ENCODE results near the gene BMPER. TPM values are rescaled to one million over a fixed set of nuclear protein-coding genes. Genes with fewer than 3 reads are reported as not detected.

BMPER gene
- total and polyA plus RNA-seq, 2 experiments from 2014 or later: 40.5 to 97.3 TPM

DNA sequence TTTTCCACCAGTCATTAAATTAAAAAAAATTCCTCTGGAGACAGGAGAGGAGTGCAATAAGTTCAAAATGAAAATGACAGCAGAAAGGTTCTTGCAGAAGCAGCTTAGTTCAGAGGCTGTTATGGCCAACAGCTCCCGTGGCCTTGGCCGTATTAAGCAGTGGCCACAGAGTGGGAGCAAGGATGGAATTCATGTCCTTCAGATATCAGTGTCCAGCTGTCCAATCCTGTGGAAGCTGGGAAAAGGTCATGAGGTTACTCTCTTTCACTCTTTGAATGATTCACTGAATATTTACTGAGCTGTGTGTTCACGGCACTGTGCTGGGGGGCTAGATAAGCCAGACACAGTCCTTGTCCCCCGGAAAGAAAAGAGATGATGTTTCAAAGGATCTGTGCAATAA, 231.8 kb downstream of the BMPER start:
- Histone ChIP-seq H3K9ac (no peak overlapping the region), H3K9me2 (ENCODE audit: insufficient read depth) (no peaks in the 10 kb centered on the region), H3K4me3 (no peak overlapping the region), H3K27me3 (replicated peaks; ENCODE audit: insufficient read depth) (no peaks in the 10 kb centered on the region), H2AFZ (no peak overlapping the region), H3F3A (ENCODE audit: insufficient read depth) (peaks cover 35% of the 10 kb centered on the region), H3K79me2 (ENCODE audit: insufficient read depth) (peaks cover 73% of the 10 kb centered on the region), H3K27ac (no peak overlapping the region), H3K9me3 (ENCODE audit: low read depth) (no peaks in the 10 kb centered on the region), H3K36me3 (ENCODE audit: low read depth) (peaks cover 3% of the 10 kb centered on the region; the same call in 1 of the 2 replicates), H3K4me1 (ENCODE audit: insufficient read depth) (peaks cover 42% of the 10 kb centered on the region), H3K4me2 (ENCODE audit: unreplicated experiment) (no peak overlapping the region), H4K20me1 (ENCODE audit: insufficient read depth) (no peaks in the 10 kb centered on the region)
- TF ChIP-seq EZH2 (IDR thresholded peaks at IDR 0.05; ENCODE audit: insufficient read depth, poor library complexity, severe bottlenecking) (no peak), EZH2phosphoT487 (IDR thresholded peaks at IDR 0.05; ENCODE audit: insufficient read depth, low read depth) (no peak)
- in situ Hi-C loops (cut with MboI): no loop called here
- 68 to 74% methylated on average over 4 of the region's 4 CpGs for WGBS, 2 experiments (ENCODE audit: low coverage in 1 of 2, low lambda C conversion rate in 2 of 2, missing lambda C conversion rate in 2 of 2)
- no peak for DNase-seq

DNA sequence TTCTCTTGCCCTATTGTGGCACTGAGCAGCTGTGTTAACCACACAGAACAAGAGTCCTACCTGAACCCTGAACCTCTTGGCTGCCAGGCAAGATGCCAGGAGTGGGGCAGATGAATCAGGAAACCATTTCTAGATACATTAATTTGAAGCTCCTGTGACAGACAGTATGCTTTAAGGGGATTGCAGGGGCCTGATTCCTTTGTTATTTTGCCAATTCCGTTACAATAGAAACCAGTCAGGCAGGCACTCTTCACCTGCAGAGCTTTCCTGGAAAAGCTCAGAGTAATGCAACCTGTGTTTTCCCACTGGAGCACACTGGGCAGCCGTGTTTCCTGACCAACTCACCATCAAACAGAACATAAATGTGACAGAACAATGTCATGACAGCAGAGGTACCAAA, 233.1 kb downstream of the BMPER start:
- Histone ChIP-seq H3K4me1 (ENCODE audit: insufficient read depth) (peaks cover 39% of the 10 kb centered on the region), H3K27me3 (replicated peaks; ENCODE audit: insufficient read depth) (no peaks in the 10 kb centered on the region), H3F3A (ENCODE audit: insufficient read depth) (peaks cover 33% of the 10 kb centered on the region), H3K9me2 (ENCODE audit: insufficient read depth) (no peaks in the 10 kb centered on the region), H3K9me3 (ENCODE audit: low read depth) (no peaks in the 10 kb centered on the region), H3K79me2 (ENCODE audit: insufficient read depth) (peaks cover 74% of the 10 kb centered on the region), H3K36me3 (ENCODE audit: low read depth) (peaks cover 3% of the 10 kb centered on the region; the same call in 1 of the 2 replicates), H3K4me3 (no peak overlapping the region), H2AFZ (no peak overlapping the region), H3K9ac (no peak overlapping the region), H3K27ac (no peak overlapping the region), H4K20me1 (ENCODE audit: insufficient read depth) (no peaks in the 10 kb centered on the region), H3K4me2 (ENCODE audit: unreplicated experiment) (no peak overlapping the region)
- 95 to 96% methylated on average over 2 of the region's 2 CpGs for WGBS, 2 experiments (ENCODE audit: low coverage in 1 of 2, low lambda C conversion rate in 2 of 2, missing lambda C conversion rate in 2 of 2)
- TF ChIP-seq EZH2phosphoT487 (IDR thresholded peaks at IDR 0.05; ENCODE audit: insufficient read depth, low read depth): no peak
- no peak for TF ChIP-seq EZH2 (IDR thresholded peaks at IDR 0.05; ENCODE audit: insufficient read depth, poor library complexity, severe bottlenecking)
- in situ Hi-C loops (cut with MboI): no loop called here
- DNase-seq: no peak

DNA sequence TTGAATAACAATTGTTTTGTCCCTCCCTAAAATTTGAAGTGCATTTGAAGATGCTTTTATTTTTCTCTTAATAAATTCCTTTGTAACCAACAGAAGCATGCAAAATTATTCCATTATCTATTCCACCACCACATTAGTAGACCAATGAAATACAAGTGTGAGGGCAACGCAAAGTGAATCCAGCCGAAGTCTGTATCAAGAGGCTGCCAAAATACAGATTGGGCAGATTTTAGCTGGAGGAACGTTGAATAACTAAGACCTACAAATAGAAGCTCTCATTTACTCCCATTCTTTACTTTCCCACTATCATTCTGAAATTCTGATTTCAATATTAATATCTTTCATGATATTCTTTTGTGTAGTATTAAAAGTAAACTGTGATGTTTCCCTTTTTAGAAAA, 233.7 kb downstream of the BMPER start:
- in situ Hi-C loops (cut with MboI): no loop called here
- Histone ChIP-seq H3K4me1 (ENCODE audit: insufficient read depth) (peaks cover 39% of the 10 kb centered on the region), H4K20me1 (ENCODE audit: insufficient read depth) (no peaks in the 10 kb centered on the region), H3K9me2 (ENCODE audit: insufficient read depth) (no peaks in the 10 kb centered on the region), H3K4me2 (ENCODE audit: unreplicated experiment) (no peak overlapping the region), H3K27ac (no peak overlapping the region), H3K9me3 (ENCODE audit: low read depth) (no peaks in the 10 kb centered on the region), H3K79me2 (ENCODE audit: insufficient read depth) (peaks cover 74% of the 10 kb centered on the region), H3K27me3 (replicated peaks; ENCODE audit: insufficient read depth) (no peaks in the 10 kb centered on the region), H2AFZ (no peak overlapping the region), H3F3A (ENCODE audit: insufficient read depth) (peaks cover 33% of the 10 kb centered on the region), H3K36me3 (ENCODE audit: low read depth) (peaks cover 9% of the 10 kb centered on the region; the same call in 1 of the 2 replicates), H3K4me3 (no peak overlapping the region), H3K9ac (no peak overlapping the region)
- TF ChIP-seq EZH2 (IDR thresholded peaks at IDR 0.05; ENCODE audit: insufficient read depth, poor library complexity, severe bottlenecking) (no peak), EZH2phosphoT487 (IDR thresholded peaks at IDR 0.05; ENCODE audit: insufficient read depth, low read depth) (no peak)
- 88 to 94% methylated on average over 3 of the region's 3 CpGs for WGBS, 2 experiments (ENCODE audit: low coverage in 1 of 2, low lambda C conversion rate in 2 of 2, missing lambda C conversion rate in 2 of 2)
- no peak for DNase-seq

DNA sequence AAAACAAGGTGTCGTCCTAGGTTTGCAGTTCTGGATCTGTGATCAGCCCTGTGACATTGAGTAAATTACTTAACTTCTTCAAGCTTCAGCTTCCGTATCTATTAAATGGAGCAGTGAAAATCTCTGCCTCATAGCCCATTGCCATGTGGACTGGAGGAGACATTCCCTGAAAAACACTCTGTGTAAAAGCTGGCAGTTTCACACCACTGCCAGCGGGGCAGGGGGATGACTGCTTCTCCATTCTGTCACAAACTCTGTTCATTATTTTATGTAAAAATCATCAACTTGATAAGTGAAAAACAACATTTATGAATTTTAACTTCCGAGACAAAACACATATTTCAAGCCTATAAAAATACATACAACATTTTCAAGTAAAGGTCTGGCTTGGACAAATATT, 234.7 kb downstream of the BMPER start:
- WGBS, 2 experiments (ENCODE audit: low coverage in 1 of 2, low lambda C conversion rate in 2 of 2, missing lambda C conversion rate in 2 of 2): 96 to 99% methylated on average over 4 of the region's 4 CpGs
- Histone ChIP-seq H3K9me2 (ENCODE audit: insufficient read depth) (no peaks in the 10 kb centered on the region), H3K36me3 (ENCODE audit: low read depth) (peaks cover 12% of the 10 kb centered on the region), H3F3A (ENCODE audit: insufficient read depth) (peaks cover 24% of the 10 kb centered on the region), H3K4me3 (no peak overlapping the region), H3K79me2 (ENCODE audit: insufficient read depth) (peaks cover 67% of the 10 kb centered on the region), H3K9me3 (ENCODE audit: low read depth) (no peaks in the 10 kb centered on the region), H3K27me3 (replicated peaks; ENCODE audit: insufficient read depth) (no peaks in the 10 kb centered on the region), H4K20me1 (ENCODE audit: insufficient read depth) (no peaks in the 10 kb centered on the region), H3K4me2 (ENCODE audit: unreplicated experiment) (no peak overlapping the region), H3K9ac (no peak overlapping the region), H3K27ac (no peak overlapping the region), H2AFZ (no peak overlapping the region), H3K4me1 (ENCODE audit: insufficient read depth) (peaks cover 30% of the 10 kb centered on the region)
- in situ Hi-C loops (cut with MboI): no loop called here
- TF ChIP-seq EZH2phosphoT487 (IDR thresholded peaks at IDR 0.05; ENCODE audit: insufficient read depth, low read depth) (no peak), EZH2 (IDR thresholded peaks at IDR 0.05; ENCODE audit: insufficient read depth, poor library complexity, severe bottlenecking) (no peak)
- DNase-seq: no peak

DNA sequence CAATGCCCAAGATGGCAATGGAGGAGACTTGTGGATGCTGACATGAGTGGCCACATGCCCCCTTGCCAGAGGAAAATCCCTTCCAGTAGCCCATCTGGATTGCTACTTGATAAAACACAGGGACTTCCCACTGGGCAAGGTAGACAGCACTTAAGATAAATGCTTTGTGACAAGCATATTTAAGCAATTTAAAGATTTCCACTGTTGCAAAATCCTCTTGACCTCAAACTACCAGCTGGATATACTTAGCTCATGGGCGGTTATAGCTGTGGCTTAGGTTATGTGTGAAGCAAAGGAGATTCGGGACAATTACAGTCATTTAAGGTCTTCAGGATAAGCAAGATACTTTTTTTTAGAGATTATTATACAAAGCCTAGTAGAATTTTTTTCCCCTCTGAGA, 238.1 kb downstream of the BMPER start:
- H3K9me3 ChIP-seq (ENCODE audit: low read depth): no peaks in the 10 kb centered on the region
- DNase-seq: peak; percentile 73
- WGBS, 2 experiments (ENCODE audit: low coverage in 1 of 2, low lambda C conversion rate in 2 of 2, missing lambda C conversion rate in 2 of 2): 17 to 20% methylated on average over 2 of the region's 2 CpGs

More for the DNA sequence above, 238.1 kb downstream of the BMPER start:
- Histone ChIP-seq H3K27me3 (replicated peaks; ENCODE audit: insufficient read depth) (no peaks in the 10 kb centered on the region), H4K20me1 (ENCODE audit: insufficient read depth) (no peaks in the 10 kb centered on the region), H3K4me3 (no peak overlapping the region), H3K4me2 (ENCODE audit: unreplicated experiment) (no peak overlapping the region), H3K36me3 (ENCODE audit: low read depth) (peaks cover 19% of the 10 kb centered on the region), H3K9ac (no peak overlapping the region), H3K27ac (peak overlapping the region; percentile 53), H3K4me1 (ENCODE audit: insufficient read depth) (peaks cover 16% of the 10 kb centered on the region), H3K79me2 (ENCODE audit: insufficient read depth) (peaks cover 38% of the 10 kb centered on the region), H3F3A (ENCODE audit: insufficient read depth) (peaks cover 17% of the 10 kb centered on the region), H2AFZ (no peak overlapping the region), H3K9me2 (ENCODE audit: insufficient read depth) (no peaks in the 10 kb centered on the region)
- in situ Hi-C loops (cut with MboI): no loop called here
- TF ChIP-seq EZH2phosphoT487 (IDR thresholded peaks at IDR 0.05; ENCODE audit: insufficient read depth, low read depth) (0 out of 2 replicates have a peak, but pooled peaks have one; percentile 48), EZH2 (IDR thresholded peaks at IDR 0.05; ENCODE audit: insufficient read depth, poor library complexity, severe bottlenecking) (no peak)
